Measurements from ENCODE around the gene GATA2.

Gene GATA2

DNA sequence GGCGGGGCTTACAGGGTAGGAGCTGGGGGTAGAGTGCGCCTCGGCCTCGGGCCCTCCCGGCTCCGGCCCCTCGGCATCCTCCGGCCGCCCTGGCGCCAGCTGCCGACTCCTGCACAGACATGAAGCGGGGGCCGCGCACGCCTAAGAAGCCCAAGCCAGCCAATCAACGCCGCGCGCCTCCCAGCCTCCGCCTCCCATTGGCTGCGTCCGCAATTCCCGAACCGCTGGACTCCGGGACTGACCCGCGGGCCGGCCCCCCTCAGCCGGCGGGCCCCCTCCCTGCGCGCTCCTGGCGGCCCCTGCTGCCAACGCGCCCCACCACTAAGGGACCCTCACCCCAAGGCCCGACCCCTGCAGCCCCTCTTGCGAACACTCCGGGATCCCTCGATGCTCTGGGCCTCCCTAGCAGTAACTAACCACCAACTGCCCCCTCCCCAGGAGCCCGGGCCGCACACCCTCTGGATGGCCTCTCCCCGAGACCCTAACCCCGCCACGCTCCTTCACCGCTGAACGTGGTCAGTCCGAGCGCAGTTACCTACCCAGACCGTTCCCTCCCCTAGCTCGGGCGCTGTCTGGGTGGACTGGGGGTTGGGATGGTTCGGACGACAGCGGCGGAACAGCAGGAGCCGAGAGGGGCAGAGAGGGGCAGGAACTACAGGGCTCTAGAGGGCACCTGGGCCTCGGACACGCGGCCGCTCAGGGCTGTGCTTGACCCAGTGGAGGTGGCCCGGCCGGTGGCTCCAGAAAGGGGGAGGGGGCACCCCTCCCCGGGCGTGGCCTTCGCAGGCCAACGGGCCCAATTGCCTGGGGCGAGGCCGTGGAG lies 5.0 kb downstream of the GATA2 start:
- DNase-seq = peak in 1 of 2 donors; percentile 33

DNA sequence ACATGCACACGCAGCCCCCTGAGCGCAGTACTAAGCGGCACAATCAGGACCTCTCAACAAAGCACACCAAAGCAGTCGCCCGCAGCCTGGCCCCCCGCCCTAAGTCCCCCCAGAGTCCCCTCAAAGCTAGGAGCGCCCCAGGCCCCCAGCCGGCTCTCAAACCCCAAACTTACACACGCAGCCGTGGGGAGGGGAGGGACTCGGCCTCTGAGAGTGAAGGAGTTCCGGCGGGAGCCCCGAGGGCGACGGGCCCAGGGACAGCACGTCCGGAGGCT lies 5.5 kb downstream of the GATA2 start:
- no peak for DNase-seq

DNA sequence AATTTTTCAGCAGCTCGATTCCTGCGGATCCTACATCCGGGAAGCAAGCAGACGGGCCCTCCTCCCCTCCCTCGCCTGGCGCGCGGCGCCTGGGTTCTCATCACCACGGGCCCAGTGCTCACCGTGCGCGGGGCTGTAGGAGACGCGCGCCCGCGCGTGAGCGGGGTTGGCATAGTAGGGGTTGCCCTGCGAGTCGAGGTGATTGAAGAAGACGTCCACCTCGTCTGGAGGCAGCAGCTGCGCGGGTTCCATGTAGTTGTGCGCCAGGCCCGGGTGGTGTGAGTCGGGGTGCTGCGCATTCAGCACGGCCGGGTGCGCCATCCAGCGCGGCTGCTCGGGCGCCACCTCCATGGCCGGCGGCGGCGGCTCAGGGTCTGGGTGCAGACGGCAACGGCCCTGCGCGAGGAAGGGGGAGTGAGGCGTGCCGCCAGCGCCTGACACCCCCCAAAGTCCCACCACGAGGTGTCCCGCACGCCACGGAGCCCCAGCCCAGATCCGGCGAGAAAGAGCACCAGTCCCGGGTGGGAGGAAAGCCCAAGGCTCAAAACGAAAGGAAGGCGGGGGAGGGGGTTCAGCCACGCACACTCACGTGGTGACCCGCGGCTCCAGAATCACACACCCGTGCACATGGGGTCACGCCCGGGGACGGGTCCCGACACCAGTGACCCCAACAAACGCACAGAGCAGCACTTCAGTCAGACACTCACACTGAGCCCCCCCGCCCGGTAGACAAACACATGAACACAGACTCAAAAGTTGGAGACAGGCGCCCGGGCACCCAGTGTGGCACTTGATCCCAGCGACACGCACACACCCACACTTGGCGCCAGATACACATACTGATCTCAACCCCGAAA lies 6.1 kb downstream of the GATA2 start:
- no peak for DNase-seq

DNA sequence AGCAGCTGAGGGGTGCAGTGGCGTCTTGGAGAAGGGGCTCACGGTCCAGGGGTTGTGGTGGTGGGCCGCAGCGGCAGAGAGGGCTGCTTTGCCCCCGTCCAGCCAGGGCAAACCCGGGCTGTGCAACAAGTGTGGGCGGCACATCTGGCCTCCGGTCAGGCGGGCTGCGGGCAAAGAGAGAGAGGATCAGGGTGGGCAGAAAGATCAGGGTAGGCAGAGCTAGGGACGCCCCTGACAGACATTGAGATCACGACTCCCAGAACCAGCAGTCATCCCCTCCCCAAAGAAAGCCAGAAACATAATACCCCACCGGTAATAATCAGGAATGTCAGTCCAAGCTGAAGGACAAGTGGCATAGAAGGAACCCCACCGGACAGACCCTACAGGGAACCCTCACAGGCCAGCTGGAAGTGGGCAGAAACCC lies 6.8 kb downstream of the GATA2 start:
- no peak for DNase-seq

DNA sequence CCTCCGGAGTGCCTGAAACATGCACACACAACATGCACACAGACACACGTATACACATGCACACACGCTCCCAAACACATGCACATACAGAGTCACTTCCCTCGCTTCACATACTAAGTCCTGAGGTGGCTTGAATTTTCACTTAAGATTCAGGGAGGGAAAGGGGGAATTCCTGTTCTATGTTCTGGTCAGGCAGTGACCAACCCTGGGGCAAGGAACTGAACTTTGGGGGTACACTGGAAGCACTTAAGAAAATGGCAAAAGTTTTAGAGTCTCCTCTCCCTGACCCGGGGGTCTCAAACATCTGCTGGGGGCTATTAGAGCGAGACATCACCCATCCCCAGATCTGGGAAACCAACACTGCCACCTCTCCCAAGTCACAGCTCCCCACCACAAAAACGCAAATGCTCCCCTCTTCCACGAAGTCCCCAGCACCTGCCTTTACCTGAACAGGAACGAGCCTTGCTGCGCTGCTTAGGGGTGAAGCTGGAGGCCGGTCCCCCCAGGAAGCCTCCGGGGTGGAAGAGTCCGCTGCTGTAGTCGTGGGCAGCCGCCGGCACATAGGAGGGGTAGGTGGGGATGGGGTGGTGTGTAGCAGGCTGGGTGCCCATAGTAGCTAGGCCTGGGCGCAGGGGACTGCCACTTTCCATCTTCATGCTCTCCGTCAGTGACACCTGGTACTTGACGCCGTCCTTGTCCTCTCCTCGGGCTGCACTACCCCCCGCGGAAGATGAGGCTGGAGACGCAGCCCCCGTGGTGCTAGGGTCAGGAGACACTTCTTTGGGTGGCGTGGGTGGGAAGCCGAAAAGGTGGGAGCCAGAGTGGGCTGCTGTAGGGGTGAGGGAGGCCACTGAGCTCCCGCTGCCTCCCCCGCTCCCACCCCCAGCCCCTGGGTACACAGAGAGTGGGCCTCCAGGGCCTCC lies 7.5 kb downstream of the GATA2 start:
- DNase-seq = no peak

DNA sequence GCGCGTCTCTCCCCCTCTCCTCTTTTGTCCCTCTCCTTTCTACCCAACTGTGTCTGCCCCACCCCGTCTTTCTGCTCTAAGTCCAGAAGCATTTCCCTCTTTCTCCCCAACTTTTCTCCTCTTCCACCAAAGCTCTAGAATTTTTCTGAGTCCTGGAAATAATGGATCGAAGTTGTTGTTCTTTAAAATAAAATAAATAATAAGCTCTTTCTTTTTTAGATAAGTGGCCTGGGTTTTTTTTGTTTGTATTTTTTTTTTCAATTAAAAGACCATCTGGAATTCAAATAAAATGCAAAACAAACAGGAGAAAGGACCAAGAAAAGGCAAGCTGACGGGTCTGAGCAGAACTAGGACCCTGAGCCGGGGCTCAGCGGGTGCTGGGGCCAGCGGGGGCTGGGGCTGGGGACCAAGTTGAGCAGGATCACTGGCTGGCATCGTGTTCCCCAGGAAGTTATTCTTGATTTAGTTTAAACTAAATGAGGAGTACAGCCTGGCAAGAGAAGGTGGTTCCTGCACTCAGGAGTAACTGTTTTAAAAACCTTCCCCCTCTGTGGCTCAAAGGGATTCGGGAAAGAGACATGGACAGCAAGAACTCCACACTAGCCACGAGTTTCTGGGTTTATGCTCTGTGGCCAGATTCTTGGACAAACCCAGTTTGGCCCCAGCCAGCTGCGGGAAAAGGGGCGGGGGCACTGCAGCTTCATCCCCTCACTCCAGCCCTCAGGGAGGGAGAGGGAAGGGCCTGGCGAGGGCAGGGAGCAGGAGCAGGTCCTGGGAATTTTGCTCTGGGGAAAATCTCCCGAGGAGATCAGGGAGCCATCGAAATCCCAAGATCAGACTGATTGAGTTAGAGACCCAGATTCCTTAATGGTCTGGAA lies 8.4 kb downstream of the GATA2 start:
- no peak for DNase-seq

DNA sequence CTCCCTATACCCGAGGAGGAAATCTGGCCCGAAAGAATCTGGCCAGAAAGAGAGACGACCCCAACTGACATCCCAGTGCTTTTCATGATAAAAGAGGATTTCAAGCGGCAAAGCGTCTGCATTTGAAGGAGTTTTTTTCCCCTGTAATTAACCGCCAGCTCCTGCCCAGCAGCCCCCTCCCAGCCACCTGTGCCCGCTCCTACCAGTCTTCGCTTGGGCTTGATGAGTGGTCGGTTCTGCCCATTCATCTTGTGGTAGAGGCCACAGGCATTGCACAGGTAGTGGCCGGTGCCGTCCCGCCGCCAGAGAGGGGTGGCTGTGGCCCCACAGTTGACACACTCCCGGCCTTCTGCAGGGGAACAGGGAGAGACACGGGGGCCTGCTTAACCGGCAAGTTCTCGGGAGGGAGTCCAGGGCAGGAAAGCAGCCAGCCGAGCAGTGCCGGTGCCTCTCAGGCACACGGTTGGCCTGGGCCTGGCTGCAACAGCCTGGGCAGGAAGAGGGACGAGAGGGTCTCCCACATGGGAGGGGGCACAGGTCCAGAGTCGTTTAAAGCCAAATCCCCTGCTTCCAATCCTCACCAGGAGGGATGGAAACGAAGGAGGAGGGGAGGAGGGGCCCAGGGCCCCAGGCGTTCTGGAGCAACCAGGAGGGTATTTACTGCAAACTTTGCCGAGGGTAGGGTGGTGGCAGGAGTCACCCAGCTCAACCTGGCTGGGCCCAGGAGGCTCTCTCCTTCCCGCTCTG lies 9.2 kb downstream of the GATA2 start:
- DNase-seq = no peak

DNA sequence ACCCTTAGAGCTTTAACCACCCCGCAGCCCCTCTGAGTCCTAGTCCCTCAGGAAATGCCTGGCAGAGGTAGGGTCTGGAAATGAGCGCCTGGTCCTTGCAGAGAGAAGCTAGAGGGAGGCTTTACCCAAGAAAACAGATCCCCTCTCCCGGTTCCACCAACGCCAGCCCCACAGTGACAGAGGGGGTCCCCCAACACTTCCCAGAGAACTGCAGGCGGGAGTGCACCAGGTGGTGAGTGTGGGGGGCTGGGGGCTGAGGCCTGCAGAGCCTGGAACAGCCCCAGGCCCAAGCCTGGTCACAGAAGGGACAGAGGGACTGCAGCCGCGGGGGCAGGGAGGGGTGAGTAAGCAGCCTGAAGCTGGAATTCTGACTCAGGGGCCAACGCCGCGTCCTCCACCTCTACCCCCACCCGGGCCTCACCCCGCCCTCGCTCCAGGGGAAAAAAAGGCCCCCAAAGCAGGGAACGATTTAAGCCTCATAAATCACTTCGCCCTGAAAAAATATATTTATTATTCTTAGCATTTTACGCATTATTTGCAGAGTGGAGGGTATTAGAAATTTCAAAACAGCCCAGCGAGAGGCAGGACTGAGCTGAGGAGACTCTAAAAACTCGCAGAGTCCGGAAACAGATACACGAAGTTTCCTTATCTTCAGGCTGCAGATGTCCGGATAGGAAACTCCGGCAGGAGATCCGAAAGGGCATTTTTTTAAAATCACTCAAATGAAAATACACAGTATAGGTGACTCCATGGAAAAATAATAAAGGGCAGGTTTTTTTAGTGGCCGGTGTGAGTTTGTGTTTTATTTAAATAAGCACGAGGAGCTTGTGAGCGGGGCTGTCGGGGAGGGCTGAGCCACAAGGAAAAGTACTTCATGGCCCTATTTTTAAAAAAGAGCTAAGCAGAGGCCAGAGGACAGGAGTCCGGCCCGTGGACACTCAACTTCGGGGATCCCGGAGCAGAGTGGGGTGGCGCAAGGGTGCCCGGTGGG lies 10.0 kb downstream of the GATA2 start:
- no peak for DNase-seq

DNA sequence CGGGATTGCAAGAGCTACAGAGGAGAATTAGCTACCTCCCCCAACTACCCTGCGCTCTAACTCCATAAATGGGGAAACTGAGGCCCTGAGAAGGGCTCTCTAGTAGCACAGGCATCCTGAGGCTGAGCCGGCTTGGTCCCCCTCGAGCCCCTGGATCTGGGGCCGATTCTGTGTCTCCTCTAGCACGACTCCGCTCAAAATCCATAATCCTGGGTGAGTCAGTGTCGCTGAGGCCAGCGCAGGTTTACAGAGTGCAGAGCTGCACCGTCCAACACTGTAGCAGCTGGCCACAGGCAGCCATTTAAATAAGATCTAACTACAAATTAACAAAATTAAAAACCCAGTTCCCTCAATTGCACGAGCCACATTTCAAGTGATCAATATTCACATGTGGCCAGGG lies 10.8 kb downstream of the GATA2 start:
- DNase-seq = no peak

DNA sequence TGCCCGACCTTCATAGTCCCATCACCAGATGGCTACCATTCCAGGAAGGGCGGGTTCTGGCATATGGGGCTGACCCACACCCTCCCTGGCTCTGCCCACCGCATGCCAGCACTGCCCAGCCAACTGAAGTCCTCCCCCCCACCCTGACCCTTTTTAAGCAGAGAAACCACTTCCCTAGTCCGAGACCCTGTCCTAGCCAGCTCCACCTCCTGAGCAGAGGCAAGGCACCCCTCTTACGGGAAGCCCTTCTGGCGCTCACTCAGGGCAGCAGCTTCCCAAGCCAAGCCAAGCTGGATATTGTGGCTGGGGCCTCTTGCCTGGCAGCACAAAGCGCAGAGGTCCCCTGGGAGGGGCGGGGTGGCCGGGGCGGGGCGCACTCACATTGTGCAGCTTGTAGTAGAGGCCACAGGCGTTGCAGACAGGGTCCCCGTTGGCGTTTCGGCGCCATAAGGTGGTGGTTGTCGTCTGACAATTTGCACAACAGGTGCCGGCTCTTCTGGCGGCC lies 11.5 kb downstream of the GATA2 start:
- no peak for DNase-seq

DNA sequence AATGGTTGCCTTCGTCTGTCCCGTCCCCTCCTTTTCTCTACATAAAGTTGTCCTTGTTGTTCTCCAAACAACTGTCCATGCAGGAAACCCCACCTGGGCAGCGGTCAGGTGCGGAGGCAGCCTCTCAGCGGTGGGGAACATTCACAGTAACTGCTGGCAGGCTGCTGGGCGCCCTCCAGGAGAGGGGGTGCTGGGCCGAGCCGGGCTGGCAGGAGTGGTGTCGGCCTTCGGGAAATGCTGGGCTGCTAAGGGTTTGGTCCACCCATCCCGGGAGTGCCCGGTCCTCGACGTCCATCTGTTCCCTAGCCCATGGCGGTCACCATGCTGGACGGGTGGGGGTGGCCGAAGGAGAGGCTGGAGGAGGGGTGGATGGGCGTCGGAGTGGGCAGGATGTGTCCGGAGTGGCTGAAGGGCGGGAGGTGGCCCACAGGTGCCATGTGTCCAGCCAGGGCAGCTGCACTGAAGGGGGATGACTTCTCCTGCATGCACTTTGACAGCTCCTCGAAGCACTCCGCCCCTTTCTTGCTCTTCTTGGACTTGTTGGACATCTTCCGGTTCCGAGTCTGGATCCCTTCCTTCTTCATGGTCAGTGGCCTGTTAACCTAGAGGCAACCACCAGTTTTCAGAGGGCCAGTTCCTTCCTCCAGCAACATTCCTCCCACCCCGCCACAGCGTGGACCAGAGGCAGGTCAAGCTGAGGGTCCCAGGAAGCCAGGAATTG lies 12.1 kb downstream of the GATA2 start:
- DNase-seq = no peak

DNA sequence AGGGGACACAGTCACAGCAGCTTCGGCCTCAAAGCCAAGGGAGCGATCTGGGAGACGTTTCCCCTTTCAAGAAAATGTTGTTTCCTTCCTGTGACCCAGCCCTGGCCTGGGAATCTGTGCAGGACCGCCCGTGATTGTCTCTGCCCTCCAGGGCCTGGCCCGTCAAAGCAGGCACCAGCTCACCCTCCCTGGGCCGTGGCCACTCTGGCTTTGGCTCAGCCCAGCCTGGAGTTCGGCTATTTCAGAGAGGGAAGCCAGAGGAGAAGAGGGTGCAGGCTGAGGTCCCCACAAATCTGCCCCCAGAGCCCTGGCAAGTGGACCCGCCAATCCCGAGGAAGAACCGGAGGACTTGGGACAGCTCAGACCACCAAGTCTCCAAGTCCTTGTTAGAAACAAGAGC lies 12.7 kb downstream of the GATA2 start:
- DNase-seq = no peak

DNA sequence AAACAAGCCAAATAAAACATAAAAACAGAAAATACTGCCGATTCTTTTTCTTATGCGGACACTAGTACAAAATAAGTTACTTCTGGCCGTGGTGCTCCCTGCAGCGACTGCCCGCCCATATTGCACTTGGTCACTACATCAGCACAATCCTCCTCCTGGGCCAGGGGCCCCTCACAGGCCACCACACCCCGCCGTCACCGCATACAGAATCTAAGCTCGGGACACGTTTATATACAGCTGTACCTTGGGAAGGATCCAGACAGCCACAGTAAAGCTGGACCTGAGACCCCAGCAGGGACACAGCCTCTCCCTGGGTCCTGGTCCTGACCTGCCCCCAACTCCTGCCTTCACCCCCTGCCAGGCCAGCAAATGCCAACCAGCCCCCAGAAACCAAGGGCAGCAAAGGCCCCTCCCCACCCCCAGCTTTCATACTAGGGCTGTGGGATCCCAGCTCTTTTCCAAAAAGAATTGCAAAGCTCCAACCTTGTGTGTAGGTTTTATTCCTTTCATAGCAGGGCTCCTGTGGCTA lies 13.4 kb downstream of the GATA2 start:
- no peak for DNase-seq

DNA sequence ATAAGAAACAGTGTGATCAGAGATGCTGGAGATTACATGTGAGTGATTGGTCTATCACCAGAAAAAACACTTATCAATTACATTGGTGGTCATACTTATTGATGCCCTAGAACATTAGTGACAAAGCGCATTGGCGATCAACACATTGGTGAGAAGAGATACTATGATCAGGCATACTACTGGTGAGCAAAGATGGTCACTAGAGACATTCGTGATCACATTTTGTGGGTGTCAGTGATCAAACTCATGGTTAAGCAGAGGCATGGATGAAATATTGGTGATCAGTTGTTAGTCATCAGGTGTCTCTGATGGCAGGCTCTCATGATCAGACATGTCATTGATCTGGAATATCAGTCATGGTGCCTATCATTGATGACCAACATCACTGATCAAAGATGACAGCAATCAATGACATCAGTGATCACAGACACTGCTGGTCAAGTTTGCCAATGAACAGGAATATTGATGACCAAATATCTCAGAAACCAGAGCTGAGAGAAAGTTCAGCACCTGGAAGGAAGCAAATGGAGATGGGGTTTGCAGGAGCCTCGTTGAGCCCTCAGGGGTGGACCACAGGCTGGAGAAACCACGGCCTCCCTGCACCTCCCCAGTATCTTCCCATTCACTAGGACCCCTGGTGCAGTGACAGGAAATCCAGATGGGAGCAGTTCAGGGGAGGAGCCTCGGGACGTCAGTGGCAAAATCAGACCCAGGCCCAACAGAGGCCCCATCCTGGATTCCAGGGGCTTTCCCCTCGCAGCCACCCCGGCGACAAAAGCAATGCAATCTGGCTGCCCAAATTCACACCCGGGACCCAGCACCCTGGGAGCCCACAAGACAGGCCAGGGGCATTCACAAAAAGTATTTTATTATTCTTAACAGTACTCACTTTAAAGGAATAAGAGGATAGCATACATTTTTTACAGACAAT lies 14.2 kb downstream of the GATA2 start:
- no peak for DNase-seq

DNA sequence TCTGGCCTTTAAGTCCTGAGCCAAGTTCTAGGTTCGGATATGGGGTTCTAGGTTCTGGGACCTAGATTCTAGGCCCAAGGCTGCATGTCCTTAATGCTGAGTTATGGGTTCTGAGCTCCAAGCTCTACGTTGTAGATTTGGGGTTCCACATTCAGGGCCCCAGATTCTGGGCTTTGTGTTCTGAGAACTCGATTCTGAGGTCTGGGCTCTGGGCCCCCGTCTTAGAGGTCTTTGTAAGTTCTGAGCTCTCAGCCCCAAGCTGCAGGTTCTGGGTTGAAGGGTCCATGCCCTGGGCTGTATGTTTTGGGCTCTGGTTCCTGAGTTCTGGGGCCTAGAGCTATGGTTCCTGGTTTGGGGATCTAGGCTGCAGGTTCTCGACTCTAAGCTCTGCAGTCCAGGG lies 16.3 kb downstream of the GATA2 start:
- no peak for DNase-seq

DNA sequence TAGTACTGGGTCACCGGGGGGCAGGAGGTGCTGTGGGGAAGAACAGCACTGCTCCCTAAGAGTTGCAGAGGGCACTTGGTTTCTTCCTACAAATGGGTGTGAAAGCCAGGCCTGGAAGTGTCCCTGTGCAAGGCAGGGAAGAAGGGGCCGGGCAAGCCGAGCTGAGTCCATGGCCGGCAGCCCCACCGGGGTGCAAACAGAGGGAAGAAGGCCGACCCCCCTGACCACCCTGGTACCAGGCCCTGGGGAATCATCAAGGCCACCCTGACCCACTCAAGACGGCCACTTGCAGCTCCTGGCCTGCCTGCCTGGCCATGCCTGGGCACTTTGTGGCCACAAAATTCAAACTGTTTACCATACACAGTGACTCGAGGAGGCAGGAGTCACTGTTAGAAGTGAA lies 17.6 kb downstream of the GATA2 start:
- no peak for DNase-seq

DNA sequence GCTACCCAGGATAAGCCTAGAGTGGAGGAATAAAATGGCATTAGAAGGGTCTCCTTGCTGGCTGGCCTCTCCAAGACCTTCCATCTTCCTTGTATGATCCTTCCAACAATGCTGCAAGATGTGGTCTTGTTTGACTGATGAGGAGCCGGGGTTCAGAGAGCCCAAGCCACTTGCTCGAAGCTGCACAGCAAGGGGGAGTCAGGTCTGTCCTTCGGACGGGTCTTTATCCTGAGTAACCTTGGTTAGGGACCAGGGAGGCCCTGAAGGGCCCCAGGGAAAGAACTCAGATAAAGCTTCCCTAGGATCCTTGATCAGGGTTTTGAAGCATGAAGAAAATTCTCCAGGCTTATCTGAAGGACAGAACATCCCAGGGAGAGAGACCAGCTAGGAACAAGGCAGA lies 19.3 kb downstream of the GATA2 start:
- DNase-seq = no peak

DNA sequence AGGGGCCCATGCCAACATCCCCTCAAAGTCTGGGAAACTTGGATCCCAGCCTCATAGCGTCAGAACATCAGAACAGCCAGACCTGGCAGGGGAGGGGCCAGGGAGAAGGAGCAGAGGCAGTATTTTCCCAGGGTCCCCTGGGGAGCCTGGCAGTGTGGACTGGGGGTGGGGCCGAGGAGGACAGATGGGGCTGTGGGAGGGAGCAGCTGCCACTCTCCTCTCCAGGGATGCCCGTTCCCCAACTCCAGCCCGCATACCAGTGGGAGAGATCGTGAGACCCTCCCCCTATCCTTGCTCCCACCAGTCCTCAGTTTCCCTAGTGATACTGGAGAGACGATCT lies 19.9 kb downstream of the GATA2 start:
- no peak for DNase-seq

Measured in CD4-positive, alpha-beta T cell treated with Interleukin-1 beta for 1 hour (primary cell).